Measurements from ENCODE around the gene FOSL1.

The FOSL1 gene

DNA sequence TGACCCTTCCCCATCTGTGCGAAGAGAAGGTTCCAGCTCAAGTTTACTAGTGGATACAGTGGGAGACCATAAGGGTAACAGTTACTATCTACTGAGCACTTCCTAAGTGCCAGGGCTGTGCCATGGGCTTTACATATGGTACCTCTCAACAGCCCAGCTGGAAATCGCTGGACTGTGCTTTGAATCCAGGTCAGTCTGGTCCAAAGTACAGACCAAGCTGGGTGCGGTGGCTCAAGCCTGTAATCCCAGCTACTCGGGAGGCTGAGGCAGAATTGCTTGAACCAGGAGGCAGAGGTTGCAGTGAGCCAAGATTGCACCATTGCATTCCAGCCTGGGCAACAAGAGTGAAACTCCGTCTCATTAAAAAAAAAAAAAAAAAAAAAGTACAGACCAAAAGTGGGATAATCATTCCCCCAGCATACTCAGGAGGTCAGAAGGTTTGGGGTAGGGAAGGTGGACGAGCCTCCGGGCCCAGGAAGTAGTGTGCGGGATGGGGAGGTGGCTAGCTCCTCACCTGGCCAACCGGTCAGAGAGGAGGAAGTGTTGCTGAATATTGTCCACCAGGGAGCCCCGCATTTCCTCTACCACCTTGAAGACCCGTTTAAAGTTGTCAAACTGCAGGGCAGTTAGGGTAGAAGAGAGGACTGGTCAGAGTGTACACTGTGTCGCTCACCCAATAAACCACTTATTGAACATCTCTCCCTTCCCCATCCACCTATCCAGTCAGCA, 14.2 kb downstream of the FOSL1 start:
- Mint-ChIP-seq H3K9me3 (no peaks in the 10 kb centered on the region), H3K4me3 (no peak overlapping the region), H3K27ac (no peak overlapping the region), H3K36me3 (ENCODE audit: low read depth) (peaks cover 74% of the 10 kb centered on the region), H3K27me3 (no peaks in the 10 kb centered on the region), H3K4me1 (ENCODE audit: low read depth) (peaks cover 69% of the 10 kb centered on the region)
- intact Hi-C loops (cut with micrococcal nuclease): loop anchor here (2.0 kb wide), 1 partner anchor 175 kb away; no protein-coding TSS in a partner anchor

DNA sequence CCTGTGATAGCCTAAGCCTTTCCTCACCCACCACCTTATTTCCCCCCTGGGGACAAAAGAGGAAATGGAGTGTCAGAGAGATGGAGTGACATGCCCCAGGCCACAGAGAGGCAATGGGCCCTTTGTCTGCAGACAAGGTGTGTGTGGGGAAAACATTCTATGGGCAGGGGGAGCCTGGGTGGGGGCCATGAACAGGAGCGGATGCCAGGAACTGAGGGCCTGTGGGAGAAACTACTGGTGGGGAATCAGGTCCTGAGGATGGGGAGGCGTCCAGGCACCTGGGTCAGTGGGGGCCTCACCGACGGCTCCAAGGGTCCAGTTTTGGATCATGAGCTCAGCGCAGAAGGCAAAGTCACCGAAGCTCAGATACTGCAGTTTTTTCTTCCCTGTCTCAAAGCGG, 15.0 kb downstream of the FOSL1 start:
- H3K27ac Mint-ChIP-seq: no peak overlapping the region
- peaks cover 75% of the 10 kb centered on the region for H3K4me1 Mint-ChIP-seq (ENCODE audit: low read depth)
- peaks cover 74% of the 10 kb centered on the region for H3K36me3 Mint-ChIP-seq (ENCODE audit: low read depth)
- intact Hi-C loops (cut with micrococcal nuclease): loop anchor here (2.0 kb wide), 1 partner anchor 174 kb away; no protein-coding TSS in a partner anchor
- no peak overlapping the region for H3K4me3 Mint-ChIP-seq
- H3K27me3 Mint-ChIP-seq: no peaks in the 10 kb centered on the region
- no peaks in the 10 kb centered on the region for H3K9me3 Mint-ChIP-seq

DNA sequence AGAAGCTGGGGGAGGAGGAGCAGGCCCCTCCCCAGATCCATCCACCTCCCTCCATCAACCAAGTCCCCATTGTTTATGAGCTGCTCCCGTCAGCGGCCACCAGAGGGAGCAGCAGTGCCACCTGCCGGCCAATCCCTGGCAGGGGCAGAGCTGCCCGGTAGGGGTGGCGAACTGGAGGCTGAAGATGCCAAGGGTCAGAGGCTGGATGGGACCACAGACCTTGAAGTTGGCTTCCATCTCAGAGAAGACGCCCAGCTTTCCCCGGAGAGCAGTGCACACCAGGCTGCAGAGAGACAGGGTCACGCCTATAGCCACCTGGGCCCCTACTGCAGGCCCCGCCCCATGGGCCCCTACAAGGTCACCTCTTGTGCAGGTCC, 15.5 kb downstream of the FOSL1 start:
- Mint-ChIP-seq H3K4me1 (ENCODE audit: low read depth) (peaks cover 75% of the 10 kb centered on the region), H3K4me3 (no peak overlapping the region), H3K36me3 (ENCODE audit: low read depth) (peaks cover 74% of the 10 kb centered on the region), H3K9me3 (no peaks in the 10 kb centered on the region), H3K27ac (no peak overlapping the region), H3K27me3 (no peaks in the 10 kb centered on the region)
- intact Hi-C loops (cut with micrococcal nuclease): loop anchor here (1.0 to 2.0 kb wide), 2 partner anchors 105 to 174 kb away; no protein-coding TSS in a partner anchor

DNA sequence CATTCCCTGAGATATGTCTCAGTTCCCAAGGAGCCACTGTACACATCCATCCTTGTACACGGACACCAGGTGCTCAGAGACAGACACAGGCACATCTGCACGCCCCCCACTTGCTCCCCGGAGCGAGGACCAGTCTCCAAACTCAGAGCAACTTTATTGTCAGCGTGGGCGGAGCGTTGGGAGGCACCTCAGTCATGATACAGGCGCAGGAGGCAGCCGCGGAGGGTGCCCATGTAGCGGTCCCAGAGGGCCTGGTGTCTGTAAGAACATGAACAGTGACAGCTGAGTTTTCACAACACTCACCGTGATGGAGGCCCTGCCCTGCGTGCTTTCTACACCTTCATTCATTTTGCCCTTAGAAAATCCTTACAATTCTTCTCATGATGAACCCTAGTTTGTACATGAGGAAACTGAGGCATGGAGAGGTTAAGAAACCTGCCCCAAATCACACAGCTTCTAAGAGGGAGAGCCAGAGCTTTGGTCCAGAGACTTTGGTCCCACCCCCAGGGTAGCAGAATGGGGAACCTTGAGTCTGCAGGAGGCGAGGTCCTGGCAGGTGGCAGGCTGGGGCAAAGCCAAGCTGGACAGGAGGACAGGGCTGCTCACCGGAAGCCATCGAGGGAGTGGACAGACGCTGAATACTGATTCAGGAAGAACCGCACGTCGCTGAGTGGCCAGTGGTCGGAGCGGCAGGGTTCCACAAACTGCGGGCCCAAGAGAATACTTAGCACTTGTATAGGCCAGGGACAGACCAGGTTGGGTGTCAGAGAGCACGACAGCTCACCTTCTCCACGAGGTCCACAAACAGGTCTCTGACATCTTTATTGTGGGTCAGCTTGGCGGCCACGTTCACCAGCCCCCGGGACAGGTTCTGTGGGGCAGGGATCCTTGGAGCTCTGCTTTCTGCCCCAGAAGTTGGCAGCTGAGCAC, 16.1 kb downstream of the FOSL1 start:
- peaks cover 2% of the 10 kb centered on the region for H3K27me3 Mint-ChIP-seq
- peaks cover 74% of the 10 kb centered on the region for H3K36me3 Mint-ChIP-seq (ENCODE audit: low read depth)
- no peak overlapping the region for H3K27ac Mint-ChIP-seq
- no peaks in the 10 kb centered on the region for H3K9me3 Mint-ChIP-seq
- H3K4me1 Mint-ChIP-seq (ENCODE audit: low read depth): peaks cover 75% of the 10 kb centered on the region
- intact Hi-C loops (cut with micrococcal nuclease): loop anchor here (1.0 to 2.0 kb wide), 2 partner anchors 105 to 173 kb away; no protein-coding TSS in a partner anchor
- no peak overlapping the region for H3K4me3 Mint-ChIP-seq

DNA sequence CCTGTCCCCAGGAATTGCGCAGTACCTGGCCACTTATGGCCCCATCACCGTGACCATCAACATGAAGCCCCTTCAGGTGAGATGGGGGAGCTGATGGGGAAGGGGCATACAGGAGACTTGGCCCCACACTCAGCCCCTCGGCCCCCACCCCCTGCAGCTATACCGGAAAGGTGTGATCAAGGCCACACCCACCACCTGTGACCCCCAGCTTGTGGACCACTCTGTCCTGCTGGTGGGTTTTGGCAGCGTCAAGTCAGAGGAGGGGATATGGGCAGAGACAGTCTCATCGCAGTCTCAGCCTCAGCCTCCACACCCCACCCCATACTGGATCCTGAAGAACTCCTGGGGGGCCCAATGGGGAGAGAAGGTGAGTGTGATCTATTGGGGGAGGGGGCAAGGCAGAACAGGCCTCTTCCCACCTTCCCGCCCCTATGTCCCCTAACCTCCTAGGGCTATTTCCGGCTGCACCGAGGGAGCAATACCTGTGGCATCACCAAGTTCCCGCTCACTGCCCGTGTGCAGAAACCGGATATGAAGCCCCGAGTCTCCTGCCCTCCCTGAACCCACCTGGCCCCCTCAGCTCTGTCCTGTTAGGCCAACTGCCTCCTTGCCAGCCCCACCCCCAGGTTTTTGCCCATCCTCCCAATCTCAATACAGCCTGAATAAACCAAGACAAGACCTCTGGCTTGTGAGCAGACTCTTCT, 17.0 kb downstream of the FOSL1 start:
- peaks cover 65% of the 10 kb centered on the region for H3K36me3 Mint-ChIP-seq (ENCODE audit: low read depth)
- H3K27me3 Mint-ChIP-seq: peaks cover 3% of the 10 kb centered on the region
- H3K27ac Mint-ChIP-seq: no peak overlapping the region
- peaks cover 75% of the 10 kb centered on the region for H3K4me1 Mint-ChIP-seq (ENCODE audit: low read depth)
- H3K9me3 Mint-ChIP-seq: no peaks in the 10 kb centered on the region
- intact Hi-C loops (cut with micrococcal nuclease): no loop called here
- no peak overlapping the region for H3K4me3 Mint-ChIP-seq

DNA sequence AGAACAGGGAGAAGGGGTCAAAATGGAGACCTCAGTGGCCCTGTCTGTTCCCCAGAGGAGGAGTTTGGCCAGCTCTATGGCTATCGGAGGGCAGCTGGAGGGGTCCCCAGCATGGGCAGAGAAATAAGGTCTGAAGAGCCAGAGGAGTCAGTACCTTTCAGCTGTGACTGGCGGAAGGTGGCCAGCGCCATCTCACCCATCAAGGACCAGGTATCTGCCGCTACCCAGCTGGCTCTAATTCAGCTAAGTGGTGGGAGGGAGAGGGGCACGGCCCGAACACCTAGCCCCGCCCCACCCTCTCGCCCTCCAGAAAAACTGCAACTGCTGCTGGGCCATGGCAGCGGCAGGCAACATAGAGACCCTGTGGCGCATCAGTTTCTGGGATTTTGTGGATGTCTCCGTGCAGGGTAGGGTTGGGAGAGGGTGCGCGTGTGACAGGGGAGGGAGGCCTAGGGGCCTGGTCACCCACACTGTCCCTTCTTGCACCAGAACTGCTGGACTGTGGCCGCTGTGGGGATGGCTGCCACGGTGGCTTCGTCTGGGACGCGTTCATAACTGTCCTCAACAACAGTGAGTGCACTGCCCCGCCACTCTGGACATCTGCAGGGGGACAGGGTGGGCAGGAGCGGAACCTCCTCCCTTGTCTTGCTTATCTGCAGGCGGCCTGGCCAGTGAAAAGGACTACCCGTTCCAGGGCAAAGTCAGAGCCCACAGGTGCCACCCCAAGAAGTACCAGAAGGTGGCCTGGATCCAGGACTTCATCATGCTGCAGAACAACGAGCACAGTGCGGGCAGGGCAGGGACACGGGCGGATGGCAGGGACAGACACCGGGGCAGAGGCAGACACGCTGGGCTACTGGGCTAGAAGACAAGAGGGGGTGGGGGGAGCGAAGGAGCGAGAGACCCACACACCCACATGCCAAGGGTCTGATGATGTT, 17.8 kb downstream of the FOSL1 start:
- Mint-ChIP-seq H3K27me3 (peaks cover 3% of the 10 kb centered on the region), H3K27ac (no peak overlapping the region), H3K4me1 (ENCODE audit: low read depth) (peaks cover 73% of the 10 kb centered on the region), H3K36me3 (ENCODE audit: low read depth) (peaks cover 58% of the 10 kb centered on the region), H3K9me3 (no peaks in the 10 kb centered on the region), H3K4me3 (no peak overlapping the region)
- intact Hi-C loops (cut with micrococcal nuclease): no loop called here

DNA sequence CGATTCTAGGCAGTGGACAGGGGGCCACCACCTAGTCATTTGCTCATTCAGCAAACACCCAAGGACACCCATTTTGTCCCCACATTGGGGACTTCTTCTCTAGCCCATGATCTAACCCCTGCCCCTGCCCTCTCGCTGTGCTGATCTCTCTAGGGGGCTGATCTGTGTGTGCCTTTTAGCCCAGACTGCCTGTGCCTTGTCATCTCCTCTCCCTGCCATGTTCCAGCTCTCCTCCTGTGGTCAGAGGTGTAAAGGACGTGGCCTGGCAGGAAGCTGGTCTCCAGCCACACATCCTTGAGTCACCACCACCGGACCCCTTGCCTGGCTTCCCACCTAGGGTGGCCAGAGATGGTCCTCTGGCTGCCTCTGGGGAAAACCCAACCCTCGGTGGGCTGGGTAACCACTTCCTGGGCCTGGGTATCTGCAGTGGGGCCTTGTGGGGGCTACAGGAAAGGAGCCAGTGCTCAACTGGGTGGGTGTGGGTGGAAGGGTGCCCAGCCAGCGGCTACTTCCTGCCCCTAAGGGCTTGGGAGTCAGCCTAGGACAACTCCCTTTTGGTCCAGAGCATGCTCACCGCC, 19.3 kb downstream of the FOSL1 start:
- Mint-ChIP-seq H3K4me3 (no peak overlapping the region), H3K36me3 (ENCODE audit: low read depth) (peaks cover 43% of the 10 kb centered on the region), H3K27me3 (peaks cover 3% of the 10 kb centered on the region), H3K4me1 (ENCODE audit: low read depth) (peaks cover 71% of the 10 kb centered on the region), H3K27ac (peak overlapping the region; percentile 13), H3K9me3 (no peaks in the 10 kb centered on the region)
- intact Hi-C loops (cut with micrococcal nuclease): no loop called here

DNA sequence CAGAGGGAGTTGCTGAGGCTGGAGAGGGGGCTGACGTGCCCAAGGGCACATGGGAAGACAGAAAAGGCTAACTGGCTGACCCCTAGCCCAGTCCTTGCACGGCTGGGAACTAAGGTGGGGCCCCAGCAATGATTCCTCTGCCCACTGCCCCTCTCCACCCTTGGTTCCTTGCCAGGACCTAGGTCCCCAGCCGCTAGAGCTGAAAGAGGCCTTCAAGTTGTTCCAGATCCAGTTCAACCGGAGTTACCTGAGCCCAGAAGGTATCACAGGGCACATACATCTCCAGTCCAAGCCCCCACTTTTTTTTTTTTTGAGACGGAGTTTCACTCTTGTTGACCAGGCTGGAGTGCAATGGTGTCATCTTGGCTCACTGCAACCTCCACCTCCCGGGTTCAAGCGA, 20.2 kb downstream of the FOSL1 start:
- Mint-ChIP-seq H3K27ac (peak overlapping the region; percentile 20), H3K4me1 (ENCODE audit: low read depth) (peaks cover 67% of the 10 kb centered on the region), H3K4me3 (no peak overlapping the region), H3K36me3 (ENCODE audit: low read depth) (peaks cover 34% of the 10 kb centered on the region), H3K9me3 (no peaks in the 10 kb centered on the region), H3K27me3 (peaks cover 3% of the 10 kb centered on the region)
- intact Hi-C loops (cut with micrococcal nuclease): no loop called here

DNA sequence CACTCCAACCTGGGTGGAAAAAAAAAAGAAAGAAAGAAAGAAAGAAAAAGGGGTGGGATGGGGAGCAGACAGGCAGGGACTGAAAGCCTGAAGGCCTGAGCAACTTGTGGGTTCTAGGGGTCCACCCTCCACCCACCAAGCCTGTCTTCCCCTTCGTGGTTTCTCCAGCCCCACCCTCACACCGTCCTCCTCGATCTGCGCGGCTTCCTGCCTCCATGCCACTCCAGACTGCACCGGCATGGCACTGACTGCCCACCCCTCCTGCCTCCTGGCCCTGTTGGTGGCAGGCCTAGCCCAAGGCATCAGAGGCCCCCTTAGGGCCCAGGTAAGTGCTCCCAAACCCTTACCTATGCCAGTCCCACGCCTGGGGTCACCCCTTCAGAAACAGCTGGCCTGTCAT, 20.6 kb downstream of the FOSL1 start, which contains the start of gene CTSW:
CTSW (plus strand) TSS at position 221 of the 400 bp plus-strand sequence; CDS start at position 239, 18 bp downstream.
- peak within 1 kb of the TSS; percentile 20 for H3K27ac Mint-ChIP-seq
- H3K4me1 Mint-ChIP-seq (ENCODE audit: low read depth): peaks cover 63% of the 10 kb centered on the region
- H3K4me3 Mint-ChIP-seq: peak within 1 kb of the TSS; percentile 51
- intact Hi-C loops (cut with micrococcal nuclease): no loop called here
- H3K27me3 Mint-ChIP-seq: peaks cover 3% of the 10 kb centered on the region
- peaks cover 30% of the 10 kb centered on the region for H3K36me3 Mint-ChIP-seq (ENCODE audit: low read depth)
- H3K9me3 Mint-ChIP-seq: no peaks in the 10 kb centered on the region

DNA sequence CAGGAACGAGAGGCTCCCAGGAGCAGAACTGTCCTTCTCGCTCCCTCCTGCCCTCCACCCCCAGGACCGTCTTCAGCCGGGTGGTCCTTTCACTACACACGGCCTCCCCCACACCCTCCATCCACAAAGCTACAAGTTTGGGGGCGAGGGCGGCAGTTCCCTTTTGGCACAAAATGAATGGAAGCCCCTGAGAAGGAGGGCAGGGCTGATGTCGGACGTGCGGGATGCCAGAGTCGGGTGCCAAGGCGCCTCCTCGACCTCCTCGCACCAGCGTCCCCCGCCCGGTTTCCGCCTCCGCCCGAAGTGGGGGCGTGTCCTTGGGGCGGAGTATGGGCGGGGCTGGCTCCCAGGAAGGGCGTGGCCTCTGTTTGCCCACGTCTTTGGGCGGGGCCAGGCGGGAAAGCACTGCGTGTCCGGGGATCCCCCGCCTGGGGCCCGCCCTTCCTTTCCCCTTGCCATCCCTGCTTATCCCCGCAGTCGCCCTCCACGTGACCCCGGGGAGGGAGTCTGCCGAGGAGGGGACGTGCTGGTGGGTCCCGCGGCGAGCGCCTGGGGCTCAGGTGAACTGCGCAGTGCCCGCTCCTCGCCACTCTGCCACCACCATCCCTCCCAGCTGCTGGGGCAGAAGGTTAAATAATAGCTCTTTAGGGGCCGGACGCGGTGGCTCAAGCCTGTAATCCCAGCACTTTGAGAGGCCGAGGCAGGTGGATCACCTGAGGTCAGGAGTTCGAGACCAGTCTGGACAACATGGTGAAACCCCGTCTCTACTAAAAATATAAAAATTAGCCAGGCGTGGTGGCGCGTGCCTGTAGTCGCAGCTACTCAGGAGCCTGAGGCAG, 26.7 kb downstream of the FOSL1 start:
- Mint-ChIP-seq H3K9me3 (no peaks in the 10 kb centered on the region), H3K4me1 (ENCODE audit: low read depth) (peaks cover 59% of the 10 kb centered on the region), H3K27me3 (peaks cover 25% of the 10 kb centered on the region), H3K27ac (peak overlapping the region; percentile 95), H3K36me3 (ENCODE audit: low read depth) (peaks cover 10% of the 10 kb centered on the region), H3K4me3 (peak overlapping the region; percentile 96)
- intact Hi-C loops (cut with micrococcal nuclease): no loop called here

DNA sequence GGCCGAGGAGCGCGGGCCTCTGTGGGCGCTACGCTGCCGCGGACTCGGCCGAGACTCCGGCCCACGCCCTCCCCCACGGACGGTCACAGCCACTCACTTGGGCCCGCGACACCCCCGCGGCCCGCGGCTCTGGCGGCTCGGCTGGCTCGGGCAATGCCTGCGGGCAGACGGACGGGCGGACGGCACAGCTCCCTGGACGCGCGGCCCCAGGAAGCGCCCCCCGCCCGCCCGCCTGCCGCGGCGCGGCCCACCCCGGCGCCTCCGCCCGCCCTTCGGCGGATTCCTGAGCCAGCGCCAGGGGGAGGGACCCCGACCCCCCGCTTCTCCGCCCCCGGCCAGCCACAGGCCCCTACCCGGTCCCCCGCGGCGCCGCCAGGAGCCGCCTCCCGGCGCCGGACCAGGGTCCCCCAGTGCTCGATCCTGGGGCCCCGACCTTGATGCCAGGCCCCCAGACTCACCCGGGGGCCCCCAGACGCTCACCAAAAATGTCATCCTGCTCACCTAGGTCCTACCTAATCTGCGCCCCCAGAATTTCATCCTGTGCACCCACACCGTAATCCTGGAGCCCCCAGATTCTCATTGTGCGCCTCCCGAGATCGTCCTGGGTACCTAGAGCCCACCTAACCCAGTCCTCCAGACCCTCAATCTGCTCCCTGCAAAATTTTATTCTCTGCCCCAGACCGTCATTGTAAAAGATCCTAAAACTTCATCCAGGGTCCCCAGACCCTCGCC, 27.4 kb downstream of the FOSL1 start, which contains the start of gene EFEMP2:
EFEMP2 (minus strand) TSS at position 215 of the 732 bp plus-strand sequence. CDS start 446 bp downstream, outside the sequence.
- Mint-ChIP-seq H3K9me3 (no peaks in the 10 kb centered on the region), H3K4me1 (ENCODE audit: low read depth) (peaks cover 55% of the 10 kb centered on the region), H3K4me3 (peak within 1 kb of the TSS; percentile 96), H3K27me3 (peaks cover 25% of the 10 kb centered on the region), H3K36me3 (ENCODE audit: low read depth) (peaks cover 18% of the 10 kb centered on the region), H3K27ac (peak within 1 kb of the TSS; percentile 95)
- intact Hi-C loops (cut with micrococcal nuclease): no loop called here

Data from dendritic cell treated with granulocyte-macrophage colony-stimulating factor and Interleukin-4, amounts not matched to agents 40 ng/mL and 50 ng/mL, for 4 days (primary cell).